Suppressor macrophage treated with lipopolysaccharide for 4 hours (primary cell): ENCODE measurements around the gene DNAH11.
"Not testable (repeated sequence)": the region's sequence is repeated elsewhere in the genome, so short reads cannot be mapped to it uniquely, and the experiment has no call there.

ENCODE experiments used
- DNase-seq: peaks from one replicate; pipeline ENCODE4 v3.0.0-alpha.2; 2020

DNAH11 gene

DNA sequence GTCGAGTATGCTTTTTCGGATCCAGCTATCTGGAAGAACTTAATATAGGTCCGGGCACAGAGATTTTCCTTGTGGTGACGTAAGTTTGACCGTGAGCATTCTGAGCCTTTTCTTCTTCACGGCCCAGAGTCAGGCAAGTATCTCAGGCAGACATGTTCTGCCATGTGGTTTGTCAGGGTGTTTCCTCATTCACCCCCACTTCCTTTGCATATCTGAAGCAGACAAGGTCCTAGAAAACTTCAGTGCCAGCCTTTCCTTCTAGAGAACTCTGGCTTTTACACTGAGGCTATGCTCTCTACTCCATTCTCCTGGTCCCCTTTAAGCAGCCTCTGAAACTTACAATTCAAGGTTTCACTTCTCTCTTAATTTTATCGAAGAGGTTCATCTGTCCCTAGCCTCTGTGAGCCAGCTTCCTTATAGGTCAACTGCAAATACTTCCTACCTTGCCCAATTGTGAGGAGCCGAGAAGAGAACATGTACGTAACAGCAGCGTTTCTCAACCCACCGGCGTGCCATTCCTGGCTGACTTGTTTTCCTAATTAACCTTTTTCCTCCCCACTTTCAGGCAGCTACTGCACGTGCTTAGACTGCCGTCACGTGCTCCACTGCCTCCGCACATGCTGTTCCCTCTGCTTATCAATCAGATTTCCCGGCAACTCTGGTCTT is 355.6 kb downstream of the DNAH11 start:
- DNase-seq = peak; percentile 66

DNA sequence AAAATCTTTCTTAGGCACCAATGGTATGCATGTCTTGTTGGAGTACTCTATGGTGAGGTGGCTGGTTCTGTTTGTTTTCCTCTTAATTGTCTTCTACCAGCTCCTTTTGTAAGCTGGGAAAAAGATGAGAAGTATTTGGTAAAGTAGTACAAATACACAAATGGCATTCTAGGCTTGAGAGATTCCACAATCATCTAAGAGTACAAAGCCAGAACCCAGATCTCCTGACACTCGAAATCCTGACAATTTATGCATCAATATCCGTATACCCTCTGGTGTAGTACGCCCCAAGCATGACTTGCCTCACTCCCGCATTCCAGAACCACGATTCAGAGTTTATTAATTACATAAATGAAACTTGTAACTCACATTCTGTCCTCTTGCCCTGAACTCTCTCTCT is 359.4 kb downstream of the DNAH11 start:
- DNase-seq = no peak

DNA sequence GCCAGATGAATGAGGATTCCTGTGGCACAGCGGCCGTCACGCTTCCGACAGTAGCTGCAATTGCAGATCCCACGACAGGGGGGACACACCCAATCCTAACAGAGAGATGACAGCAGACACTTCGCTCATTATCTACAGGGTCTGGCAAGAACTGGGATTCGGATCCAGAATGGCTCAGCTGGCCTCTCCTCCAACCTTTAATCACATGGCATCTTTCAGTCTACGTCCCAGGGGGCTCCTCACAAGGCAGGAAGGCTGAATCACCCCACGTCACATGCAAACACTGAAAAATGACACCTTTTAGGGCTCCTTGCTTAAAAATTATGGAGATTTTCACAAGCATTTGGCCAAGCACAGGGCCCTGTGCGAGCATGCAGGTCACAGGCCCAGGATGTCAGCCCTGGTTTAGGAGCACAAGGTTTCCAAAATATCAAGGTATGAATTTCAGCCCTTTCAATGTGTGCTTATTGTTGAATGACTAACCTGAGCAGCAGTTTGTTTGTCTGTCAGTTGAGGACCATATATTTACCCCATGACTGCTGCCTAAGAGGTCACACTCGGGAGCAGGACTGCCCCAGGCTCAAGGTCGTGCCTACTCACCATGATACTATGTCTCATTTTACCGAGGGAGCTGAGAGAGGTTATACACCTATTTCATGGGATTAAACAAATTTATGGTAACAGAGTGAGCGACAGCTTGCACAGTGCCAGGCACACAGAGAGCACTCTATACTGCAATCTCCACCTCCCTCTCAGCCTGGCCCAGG is 360.4 kb downstream of the DNAH11 start:
- DNase-seq = no peak

DNA sequence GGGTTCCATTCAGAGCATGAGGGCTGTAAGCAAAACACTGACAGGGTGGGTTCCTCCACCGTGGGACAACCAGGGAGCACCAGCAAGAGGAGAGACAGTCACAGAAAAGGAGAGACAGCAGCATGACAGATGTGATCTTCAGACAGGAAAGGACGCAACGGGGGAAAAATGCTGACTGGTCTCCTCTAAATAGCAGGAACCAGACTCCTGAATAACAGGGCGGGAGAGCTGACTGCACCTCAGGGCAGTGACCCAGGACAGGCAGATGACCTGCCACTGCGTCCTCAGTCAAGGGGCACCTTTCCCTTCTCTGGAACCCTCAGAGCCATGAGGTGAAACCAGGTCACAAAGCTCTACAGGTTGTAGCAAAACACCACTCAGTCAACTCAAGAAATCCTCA is 365.9 kb downstream of the DNAH11 start:
- no peak for DNase-seq

DNA sequence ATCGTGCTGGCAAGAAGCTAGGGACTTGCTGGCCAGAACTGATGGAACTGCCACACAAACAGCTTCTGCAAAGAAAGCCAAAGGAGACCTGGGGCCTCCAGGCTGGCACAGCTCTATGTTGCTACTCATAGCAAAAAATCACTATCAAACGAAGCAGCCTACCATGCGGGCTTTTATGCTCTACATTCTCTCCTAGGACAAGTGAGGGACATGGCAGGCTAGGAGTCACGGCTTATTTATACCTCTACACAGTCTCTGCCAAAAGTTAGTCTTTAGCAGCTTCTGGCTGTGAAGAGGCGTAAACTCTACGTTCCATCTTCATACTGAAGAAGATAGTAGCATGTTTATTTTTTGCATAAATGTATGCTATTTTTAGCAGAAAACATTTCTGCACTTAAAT is 367.4 kb downstream of the DNAH11 start:
- no peak for DNase-seq

DNA sequence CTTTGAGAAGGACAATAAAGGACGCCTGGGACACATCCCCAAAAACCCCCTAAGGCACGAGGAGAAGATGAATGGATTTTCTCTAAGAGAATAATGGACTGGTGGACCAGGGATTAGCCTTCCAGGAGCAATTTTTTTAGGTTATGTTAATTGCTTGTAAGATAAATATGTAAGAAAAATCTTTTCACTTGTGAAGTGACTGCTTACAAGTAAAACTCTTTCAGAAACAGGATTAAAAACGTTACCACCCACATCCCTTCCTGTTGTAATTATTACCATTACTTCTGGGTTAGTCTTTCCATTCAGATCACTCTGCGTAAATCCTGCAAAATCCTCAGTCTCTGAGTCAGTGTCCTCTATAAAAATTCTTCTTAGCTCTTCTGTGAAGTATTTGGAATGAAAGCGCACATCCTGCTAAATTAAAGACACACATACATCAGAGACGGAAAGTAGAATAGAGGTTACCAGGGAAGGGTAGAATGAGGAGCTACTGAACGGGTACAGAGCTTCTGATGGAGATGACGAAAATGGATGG is 368.6 kb downstream of the DNAH11 start:
- DNase-seq = no peak

DNA sequence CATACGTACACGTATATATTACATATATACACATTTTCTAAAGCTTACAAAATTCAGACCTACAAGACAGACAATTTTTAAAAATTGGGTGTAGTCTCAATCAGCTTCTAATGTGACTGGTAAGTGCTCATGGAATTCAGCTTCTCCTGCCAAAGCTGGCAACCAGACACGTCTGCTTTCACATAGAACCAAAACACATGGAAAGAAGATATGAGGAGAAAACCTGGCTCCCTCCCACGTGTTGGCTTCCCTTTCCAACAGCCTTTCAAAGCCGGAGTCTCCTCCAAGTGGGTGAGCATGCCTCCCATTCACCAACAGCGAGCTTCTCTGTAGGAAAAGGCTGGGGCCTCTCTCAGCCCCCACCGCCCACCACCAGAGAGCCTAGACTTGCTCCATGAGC is 369.5 kb downstream of the DNAH11 start:
- DNase-seq = no peak

DNA sequence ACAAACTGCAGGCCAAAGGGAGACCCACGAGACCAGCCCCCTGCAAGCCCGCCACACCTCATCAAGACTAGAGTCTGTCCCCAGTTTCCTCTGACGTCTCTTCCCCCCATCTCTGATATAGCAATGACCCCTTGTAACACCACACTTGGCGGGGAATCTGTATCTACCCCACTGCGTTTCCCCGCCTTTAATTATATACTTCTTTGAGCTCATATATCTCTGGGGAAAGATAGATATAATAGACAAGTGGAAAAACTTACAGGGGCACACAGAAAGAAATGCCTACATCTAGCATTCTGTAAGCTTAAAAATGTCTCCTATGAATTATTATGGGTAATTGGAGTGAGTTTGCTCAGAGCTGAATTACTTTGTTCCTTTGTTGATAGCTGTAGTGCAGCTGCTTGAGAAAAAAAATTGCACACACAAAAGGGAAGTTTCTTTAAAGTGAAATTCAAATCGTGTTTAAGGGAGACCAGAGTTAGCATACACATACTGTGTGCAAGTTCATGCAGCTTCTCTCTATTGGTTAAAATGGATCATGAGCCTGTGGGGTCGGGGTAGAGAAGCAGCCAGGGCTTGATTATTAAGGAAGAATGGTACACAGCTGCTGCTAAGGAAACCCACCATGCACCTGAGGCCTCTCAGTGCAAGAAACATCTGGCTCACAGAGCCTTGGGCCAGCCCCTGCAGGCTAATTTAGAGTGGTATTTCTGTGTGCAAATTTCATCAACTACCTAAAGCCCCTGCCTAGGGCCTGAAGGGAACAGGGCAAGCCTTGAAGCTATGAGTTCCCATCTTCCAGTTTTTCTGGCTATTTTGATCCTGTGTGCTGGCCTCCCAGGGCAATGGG is 370.3 kb downstream of the DNAH11 start:
- DNase-seq = no peak

DNA sequence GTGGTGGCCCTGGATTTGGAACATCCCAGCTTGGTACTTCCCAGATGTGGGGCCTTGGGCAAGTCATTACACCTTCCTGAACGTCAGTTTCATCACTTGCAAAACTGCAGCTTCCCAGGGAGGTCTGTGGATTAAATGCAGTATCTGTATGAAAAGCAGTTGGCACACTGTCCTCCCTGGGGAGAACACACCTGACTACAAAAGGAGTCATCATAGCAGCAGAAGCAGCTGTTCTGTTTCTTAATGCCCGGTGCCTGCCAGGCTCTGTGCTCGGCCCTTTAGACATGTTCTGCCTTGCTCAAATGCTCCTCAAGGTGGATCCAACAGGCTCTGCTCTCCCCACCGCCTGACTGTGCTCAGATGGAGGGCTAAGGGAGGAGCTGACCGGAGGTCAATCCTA is 371.8 kb downstream of the DNAH11 start:
- no peak for DNase-seq

DNA sequence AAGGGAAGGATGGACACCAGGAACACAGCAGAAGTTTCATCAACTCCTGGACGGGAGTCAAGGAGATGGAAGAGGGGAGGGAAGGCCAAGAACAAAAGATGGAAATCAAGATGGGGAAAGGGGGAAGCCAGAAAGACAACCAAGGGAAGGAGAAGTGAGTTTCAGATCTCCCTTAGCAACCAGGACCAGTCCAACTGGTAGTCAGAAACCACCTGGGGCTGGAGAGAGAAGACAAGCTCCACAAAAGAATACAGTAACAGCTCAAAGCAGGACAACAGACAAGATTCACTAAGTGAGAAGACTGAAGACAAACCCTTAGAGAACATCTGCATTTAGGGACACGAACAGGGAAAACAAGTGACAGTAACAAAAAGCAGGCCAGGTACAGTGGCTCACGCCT is 372.3 kb downstream of the DNAH11 start:
- no peak for DNase-seq

DNA sequence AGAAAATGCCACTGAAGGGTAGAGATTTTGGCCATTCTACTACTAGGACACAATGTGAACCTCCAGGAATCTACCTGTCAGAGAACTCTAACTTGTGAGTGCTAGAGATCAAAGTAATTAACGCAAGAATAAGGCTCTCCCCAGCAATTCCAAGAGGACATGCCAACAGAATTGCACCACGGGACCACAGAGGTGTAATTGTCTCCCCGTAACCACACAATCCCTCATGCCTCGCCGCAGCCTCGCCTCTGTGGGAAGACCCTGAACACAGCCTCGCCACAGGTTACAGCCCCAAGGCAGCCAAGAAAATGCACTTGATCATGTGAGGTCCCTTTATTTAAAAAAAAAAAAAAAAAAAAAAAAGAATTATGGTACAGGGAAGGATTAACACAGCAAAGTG is 373.3 kb downstream of the DNAH11 start:
- no peak for DNase-seq

DNA sequence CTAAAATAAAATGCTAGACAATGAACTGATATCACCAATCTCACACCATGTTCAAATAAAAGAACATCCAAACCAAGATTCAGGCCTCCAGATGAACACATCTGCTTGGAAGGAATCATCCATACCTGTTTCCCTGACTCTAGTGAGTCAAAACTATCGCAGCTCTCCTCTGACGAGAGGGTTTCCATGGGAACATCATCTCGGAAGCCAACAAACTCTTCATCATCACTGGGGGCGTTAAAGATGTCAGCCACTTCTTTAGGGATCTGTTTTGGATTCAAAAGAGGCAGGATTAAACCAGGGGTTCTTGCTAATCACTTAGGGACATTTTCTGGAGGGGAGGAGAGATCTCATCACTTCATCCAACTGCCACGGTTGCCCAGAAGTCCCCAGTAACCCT is 373.8 kb downstream of the DNAH11 start:
- no peak for DNase-seq

DNA sequence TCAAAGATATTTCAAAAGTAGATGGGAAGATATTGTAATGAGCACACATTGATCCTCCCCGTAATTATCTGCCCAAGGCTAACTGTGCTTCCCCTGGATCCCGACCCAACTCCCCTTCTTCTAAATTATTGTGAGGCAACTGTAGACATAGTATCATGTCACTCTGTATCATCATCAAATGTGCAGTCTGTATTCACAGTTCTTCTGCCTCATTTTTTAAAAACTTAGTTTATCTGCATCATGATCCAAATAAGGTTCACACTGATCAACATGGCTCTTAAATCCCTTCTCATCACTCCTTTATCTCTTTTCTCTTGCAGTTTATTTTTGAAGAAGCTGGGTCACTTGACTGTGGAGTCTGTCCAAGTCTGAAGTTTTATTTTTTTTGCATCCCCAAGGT is 375.4 kb downstream of the DNAH11 start:
- no peak for DNase-seq

DNA sequence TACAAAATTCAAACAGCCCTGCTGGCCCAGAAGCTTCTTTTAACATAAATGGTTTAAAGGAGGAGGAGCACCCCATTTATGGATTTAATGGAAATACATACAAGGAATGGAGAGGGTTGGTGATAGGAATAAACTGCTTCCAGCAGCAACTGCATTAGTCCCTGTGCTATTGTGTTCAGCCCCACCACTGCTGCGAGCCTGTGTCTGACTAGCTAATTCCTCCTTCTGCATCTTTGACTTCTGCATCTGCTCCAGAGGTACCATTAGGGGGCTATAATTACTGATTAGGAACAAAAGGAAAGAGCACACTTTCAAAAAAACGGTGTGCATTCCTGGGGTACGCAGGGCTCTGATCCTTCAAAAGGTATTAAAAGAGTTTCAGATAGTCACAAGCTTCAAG is 378.1 kb downstream of the DNAH11 start:
- no peak for DNase-seq

DNA sequence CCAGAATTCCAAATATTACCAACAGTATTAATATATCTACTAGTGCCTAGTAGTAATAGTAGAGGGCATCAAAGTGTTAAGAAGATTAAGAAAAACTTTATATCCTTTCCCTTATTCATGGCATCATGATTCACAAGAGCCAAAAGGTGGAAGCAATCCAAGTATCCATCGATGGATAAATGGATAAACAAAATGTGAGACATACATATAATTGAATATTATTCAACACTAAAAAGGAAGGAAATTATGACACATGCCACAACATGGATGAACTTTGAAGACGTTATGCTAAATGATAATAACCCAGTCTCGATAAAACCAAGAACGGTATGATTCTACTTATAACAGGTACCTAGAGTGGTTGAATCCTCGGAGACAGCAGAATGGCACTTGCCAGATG is 379.8 kb downstream of the DNAH11 start:
- DNase-seq = no peak

DNA sequence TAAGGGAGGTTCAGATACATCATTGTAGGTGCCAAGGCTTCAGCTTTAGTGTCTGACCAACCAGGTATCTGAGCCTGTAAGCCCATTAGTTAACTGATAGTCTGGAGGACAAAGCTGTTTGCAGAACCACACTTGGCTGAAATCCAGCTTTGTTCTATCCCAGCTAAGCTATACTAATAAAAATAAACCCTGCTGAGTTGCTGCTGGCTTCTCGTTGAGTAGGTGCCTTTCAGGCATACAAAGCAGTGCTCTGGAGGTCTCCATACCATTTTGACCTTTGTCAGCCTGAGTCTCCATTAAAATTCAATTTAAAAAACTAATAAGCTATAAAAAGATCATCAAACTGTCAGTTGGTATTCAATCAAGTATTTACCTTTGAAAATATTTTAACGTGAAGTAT is 380.8 kb downstream of the DNAH11 start:
- no peak for DNase-seq

DNA sequence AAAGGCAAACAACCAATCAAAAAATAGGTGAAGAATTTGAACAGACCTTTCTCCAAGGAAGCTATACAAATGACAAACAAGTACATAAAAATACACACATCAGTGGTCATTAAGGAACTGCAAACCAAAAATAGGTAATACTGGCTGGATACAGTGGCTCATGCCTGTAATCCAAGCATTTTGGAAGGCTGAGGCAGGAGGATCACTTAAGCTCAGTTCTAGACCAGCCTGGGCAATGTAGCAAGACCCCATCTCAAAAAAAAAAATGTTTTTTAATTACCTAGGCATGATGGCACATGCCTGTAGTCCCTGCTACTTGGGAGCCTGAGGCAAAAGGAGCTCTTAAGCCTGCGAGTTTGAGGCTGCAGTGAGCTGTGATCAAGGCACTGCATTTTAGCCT is 383.6 kb downstream of the DNAH11 start:
- DNase-seq = no peak

DNA sequence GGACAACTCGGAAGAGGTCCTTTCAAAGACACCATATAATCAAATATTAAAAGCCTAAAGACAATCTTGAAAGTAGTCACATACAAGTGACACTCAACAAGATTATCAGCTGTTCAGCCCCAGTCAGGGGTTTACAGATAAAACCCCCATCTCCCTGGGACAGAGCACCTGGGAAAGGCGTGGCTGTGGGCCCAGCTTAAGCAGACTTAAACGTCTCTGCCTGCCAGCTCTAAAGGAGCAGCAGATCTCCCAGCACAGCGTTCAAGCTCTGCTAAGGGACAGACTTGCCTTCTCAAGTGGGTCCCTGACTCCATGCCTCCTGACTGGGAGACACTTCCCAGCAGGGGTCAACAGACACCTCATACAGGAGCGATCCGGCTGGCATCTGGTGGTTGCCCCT is 384.9 kb downstream of the DNAH11 start:
- no peak for DNase-seq

DNA sequence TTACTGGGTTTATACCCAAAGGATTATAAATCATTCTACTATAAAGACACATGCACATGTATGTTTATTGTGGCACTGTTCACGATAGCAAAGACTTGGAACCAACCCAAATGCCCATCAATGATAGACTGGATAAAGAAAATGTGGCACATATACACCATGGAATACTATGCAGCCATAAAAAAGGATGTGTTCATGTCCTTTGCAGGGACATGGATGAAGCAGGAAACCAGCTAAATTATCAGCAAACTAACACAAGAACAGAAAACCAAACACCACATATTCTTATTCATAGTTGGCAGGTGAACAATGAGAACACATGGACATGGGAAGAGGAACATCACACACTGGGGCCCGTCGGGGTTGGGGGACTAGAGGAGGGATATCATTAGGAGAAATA is 390.5 kb downstream of the DNAH11 start:
- DNase-seq = not testable (repeated sequence)

DNA sequence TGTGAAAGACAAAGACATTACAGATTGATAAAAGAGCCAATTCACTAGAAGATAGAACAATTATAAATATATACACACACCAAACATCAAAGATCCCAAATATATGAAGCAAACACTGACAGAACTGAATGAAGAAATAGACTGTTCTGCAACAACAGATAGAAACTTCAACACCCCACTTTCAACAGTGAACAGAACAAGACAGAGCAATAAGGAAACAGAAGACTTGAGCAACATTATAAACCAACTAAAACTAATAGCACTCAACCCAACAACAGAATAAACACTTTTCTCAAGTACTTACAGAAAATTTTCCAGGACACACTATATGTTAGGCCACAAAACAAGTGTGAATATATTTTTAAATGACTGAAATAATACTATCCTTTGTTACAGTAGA is 392.0 kb downstream of the DNAH11 start:
- DNase-seq = peak; percentile 30

DNA sequence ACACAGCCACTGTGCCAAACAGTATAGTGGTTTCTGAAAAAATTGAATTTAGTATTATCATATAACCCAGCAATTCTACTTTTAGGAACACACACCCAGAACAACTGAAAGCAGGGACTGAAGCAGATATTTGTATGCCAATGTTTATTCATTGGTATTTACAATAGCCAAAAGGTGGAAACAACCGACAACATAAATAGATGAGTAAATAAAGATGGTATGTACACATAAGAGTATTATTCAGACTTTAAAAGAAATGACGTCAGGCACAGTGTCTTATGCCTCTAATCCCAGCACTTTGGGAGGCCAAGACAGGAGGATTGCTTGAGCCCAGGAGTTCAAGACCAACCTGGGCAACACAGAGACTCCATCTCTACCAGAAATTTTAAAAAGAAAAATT is 395.6 kb downstream of the DNAH11 start:
- no peak for DNase-seq

DNA sequence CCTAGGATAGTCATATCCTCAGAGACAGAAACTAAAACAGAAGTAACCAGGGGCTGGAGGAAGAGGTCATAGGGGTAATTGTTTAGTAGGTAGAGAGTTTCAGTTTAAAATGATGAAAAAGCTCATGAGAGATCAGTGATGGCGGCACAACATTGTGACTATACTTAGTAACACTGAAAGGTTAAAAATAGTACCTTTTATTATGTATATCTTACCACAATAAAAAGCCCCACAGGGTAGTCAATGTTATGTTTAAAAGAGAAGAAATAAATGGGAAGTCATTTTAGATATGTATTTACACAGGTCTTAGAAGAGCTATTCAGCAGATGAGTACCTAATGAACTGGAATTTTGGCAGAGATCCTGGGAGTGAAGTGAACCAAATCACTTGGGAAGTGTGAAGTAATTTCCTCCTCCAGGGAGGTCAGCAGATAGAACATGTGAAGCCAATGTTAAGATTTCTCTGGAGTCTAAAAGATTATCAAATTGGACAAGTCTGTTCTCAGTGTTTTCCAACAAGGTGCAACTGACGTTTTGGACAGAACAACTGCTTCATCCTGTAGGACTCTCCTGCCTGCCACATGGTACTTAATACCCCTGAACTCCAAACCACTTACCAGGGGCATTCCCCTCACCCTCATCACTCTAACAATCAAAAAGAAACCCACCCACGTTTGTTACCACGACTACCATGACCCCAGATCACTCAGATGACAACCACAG is 396.5 kb downstream of the DNAH11 start:
- DNase-seq = peak; percentile 22

DNA sequence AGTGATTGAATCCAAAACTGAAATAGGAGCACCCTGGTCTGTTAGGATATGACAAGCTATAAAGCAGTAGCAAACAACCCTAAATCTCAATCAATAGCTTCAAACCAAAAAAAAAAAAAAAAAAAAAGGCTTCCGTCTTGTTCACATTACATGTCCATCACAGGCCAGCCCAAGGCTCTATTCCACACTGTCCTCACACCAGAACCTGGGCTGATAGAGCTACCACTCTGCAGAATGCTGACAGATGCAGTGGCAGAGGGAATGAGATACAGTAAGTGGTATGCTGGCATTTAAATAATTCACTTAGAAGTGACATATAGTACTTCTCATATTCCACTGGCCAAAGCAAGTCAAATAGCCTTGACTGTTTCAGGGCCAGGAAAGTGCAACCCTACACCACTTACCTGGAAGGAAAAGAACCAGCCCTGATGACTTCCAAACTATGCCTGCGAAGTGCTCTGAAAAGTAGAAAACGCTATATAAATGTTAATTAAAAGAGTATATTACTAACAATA is 397.1 kb downstream of the DNAH11 start:
- DNase-seq = no peak
